Activated CD8-positive, alpha-beta memory T cell treated with anti-CD3 and anti-CD28 coated beads for 24 hours (primary cell): Measurements from ENCODE around the gene PTPRK.
"Not testable (repeated sequence)": the region's sequence is repeated elsewhere in the genome, so short reads cannot be mapped to it uniquely, and the experiment has no call there.

Experiments
- DNase-seq: peaks from one replicate; pipeline ENCODE4 v3.0.0-alpha.2; 2020

The PTPRK gene

DNA sequence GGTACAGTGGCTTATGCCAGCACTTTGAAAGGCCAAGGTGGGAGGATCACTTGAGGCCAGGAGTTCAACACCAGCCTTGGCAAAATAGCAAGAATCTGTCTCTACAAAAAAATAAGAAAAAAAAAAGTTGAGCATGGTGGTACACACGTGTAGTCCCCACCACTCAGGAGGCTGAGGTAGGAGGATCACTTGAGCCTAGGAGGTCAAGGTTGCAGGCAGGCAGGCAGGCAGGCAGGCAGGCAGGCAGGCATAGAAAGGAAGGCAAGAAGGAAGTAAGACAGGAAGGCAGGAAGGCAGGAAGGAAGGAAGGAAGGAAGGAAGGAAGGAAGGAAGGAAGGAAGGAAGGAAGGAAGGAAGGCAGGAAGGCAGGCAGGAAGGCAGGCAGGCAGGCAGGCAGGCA is 85.6 kb downstream of the PTPRK start:
- DNase-seq = not testable (repeated sequence)

DNA sequence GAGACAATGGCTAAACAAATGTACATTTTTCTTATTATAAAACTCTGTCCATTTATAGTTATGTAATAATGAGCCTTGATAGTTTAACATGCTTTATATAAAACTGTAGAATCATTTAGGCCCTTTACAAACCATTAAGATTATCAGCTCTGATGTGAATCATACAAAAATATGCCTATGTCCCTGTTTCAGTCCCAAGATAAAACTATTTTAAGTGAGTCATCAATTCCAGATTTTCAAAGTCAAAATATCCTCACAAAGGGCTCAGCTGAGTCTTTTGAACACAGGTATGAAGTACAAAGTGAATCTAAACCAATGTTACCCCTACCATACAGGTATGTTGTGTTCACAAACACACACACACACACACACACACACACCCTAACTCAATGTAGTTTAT is 88.0 kb downstream of the PTPRK start:
- no peak for DNase-seq

DNA sequence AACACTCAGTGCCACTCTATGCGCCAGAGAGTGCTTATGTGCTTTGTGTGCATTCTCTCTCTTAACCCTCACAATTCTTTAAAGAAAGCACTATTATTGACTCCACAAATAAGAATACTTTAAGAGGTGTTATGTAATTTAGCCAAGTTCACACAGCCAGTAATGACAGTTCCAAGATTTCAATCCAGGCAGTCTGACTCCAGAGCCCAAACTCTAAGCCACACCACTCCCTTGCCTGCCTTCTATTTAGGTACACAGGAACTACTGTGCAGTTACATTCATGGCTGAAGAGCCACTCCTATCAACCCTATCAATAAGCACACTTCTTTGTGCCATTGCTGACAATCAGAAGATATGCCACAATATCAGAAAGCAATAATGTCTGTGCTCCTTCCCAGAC is 93.3 kb downstream of the PTPRK start:
- DNase-seq = no peak

DNA sequence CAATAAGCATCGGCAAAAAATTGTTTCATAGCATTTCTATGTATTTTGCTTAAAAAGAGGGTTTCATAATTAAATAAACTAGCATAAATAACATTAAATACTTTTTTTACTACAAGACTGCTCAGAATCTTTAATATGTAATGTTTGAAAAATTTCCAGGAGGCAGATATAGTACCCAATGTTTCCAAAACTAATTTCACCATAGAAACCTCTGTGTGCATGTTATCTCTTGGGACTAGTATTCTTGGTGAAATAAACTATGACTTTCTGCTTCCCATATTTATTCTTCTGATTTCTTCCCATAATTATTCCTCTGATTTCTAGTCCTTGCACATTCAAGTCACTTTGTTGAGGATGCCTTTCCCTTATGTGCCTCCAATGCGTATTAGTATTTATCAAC is 94.5 kb downstream of the PTPRK start:
- DNase-seq = no peak

DNA sequence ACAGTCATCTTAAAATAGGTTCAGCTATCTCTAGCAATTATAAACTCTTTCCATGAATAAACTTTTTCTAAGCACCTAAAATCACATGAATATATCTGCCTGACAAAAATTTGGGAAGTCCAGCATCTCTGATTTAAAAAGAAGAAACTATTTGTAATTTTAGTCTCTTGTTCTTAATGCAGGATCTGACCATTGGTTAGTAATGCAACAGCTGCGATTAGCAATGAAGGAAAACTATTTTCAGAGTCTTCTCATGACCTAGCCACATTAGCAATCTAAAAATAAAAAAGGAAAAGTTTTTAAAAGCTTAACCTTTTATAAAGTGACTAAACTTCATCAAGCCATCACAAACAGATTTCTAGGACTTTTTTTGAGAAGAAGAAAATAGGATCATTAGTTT is 97.5 kb downstream of the PTPRK start:
- no peak for DNase-seq

DNA sequence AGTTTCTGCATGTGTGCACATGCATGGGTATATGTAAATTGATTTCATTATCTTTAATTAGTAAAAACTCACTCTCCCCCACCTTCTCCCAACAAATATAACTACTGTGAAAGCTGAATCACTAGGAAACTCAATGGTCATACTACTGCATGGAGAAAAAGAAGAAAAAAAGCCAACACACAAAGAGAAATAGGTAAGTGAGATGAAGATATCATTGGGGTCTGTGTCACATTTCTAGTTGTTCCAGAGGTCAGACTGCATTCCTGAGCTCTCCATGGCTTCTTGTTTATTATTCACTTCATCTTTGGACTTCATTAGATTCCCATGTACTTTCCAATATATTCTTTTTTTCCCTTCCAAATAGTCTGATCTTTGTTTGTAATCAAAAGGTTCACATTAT is 98.2 kb downstream of the PTPRK start:
- DNase-seq = no peak

DNA sequence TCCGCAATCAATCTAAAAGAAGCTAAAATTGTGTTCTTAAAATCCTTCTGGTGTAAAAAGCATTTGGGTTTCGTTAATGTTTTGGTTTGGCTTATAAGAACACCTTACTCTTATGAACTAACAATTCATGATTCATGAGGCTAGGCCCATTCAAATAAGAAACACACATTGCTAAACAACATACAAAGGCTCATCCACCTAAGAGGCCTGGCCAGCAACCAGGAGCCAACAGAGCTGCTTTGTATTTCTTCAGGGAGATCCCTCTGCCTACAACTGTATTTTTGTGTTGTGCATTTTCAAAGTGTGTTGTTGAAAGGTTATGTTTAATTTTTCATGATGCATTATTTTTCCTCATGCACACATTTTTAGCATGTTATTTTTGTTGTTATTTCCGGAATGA is 98.6 kb downstream of the PTPRK start:
- no peak for DNase-seq

DNA sequence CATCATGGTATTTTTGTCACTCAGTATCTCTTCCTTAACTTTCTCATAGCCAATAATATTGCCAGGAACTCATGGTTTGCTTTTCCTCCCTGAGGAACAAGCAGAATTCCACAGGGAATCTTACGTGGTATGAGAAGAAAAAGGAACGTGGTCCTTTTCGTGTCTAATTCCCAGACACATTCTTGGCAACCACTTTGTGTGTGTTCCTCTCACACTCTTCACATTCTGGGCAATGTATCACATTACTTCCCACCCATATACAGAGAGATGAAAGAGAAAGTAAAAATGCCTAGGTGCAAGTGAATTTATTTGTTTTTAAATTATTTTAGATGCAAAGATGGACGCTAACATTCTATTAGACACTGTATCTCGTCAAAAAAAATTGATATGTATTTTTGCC is 102.7 kb downstream of the PTPRK start:
- DNase-seq = no peak

DNA sequence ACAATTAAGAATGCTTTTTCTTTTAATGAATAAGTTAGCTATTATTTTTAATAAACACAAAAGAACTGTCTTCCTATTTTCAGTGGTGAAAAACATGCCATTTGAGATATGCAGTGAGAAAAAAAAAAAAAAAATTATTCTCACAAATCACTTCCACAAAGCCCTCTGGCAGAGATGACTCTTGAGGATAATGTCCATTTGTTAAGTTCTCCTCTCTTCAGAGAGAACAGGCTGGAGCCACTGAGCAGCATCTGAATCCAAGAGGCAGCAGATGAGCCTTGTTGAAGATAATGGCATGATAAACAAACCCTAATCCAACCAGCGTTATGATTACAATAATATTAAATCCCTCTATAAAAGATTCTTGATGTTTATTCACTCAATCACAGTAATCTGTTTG is 105.0 kb downstream of the PTPRK start:
- no peak for DNase-seq

DNA sequence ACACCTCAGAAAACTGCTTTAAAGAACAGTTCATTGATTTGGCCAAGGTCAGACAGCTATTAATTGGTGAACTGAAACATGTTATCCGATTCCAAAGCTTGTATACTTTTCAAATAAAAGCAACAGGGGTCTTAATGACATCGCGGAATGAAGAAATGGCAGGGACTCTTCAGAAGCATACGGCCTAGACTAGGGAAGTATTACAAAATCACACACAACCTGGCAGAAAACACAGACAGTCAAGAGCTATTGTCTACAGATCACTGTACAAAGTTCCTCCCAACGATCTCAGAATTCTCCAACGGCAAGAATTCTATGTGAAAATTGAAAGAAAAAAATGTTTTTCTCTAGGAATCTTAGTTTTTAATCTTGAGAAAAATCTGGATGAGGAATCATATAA is 105.5 kb downstream of the PTPRK start:
- DNase-seq = no peak

DNA sequence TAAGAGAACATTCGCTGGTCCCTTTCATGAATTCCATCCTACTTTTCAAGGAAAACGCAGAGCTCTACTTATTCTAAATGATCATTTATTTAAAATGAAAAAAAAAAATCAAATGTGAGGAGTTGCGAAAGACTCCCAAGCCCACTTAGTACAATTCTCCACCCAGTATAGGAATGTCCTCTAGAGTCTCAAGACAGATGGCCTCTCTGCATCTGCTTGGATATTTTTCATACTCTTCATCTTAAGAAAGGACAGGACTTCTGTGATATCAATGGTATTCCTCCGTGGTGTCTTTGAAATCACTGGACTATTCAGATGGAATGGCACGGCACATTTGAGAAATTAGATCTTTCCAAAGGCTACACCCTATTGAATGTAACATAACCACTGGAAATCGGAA is 107.1 kb downstream of the PTPRK start:
- no peak for DNase-seq

DNA sequence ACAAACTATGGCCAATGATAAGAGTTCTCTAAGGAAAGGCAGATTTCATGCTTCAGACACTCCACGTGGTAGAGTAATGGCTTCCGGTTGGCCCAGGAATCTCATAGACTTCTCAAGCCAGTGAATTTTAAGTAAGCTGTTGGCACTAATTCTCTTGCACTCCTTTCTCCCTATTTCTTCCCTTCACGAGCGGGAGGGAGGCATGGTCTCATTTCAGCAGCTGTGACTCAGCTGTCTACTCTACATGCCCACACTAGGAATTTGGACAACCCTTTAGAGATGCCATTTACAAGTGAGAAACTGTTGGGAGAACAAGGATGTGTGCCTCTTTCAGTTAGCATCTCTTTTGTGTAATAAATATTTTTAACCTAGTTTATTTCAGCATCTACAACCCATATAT is 107.7 kb downstream of the PTPRK start:
- no peak for DNase-seq

DNA sequence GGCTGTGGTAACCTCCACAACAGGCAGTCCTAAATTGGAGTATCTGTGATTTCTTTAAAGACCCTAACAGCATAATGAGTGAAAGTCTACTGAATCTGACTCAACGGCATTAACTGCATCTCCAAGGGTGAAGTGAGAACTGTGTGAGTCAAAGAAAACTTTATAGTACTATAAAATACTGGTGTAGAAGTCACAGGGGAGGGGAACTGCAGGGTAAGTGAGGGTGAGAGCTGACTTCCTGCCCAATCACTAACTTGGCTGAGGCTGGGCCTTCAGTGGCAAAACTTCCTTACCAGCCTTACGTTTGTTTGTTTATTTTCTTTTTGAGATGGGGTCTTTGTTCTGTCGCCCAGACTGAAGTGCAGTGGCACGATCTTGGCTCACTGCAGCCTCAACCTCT is 109.8 kb downstream of the PTPRK start:
- no peak for DNase-seq

DNA sequence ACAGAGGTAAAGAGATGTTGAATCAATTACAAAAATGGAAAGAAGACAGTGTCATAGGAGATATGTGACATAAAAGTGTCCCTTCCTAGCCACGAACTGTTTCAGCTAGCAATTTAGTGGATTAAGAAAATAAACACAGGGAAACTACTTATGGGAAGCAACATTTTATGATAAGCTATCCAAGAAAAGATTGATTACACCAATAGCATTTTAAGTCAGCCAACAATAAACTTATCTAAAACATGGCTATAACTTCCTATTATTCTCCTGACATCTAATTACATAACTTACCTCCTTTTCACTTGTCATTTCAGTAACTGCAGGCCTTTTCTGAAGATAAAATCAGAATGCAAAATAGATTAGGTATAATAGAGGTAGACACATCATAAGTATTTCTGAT is 111.4 kb downstream of the PTPRK start:
- no peak for DNase-seq

DNA sequence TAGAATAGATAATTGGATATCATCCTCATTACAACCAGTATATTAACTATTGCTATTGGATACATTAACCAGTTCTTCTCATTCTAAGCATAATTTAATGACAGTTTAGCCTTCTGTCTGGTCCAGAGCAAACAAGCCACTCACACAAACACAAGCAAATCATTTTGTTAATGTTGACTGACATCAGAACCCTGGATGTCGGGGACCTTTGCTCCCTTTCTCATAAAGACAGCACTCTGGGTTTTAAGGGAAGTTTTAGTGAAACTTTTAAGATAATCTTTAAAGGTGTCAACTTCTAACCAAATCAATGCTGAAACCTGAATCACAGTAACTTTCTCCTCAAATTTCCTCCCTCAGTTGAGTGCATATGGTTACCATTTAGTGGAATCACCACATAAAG is 113.9 kb downstream of the PTPRK start:
- DNase-seq = no peak

DNA sequence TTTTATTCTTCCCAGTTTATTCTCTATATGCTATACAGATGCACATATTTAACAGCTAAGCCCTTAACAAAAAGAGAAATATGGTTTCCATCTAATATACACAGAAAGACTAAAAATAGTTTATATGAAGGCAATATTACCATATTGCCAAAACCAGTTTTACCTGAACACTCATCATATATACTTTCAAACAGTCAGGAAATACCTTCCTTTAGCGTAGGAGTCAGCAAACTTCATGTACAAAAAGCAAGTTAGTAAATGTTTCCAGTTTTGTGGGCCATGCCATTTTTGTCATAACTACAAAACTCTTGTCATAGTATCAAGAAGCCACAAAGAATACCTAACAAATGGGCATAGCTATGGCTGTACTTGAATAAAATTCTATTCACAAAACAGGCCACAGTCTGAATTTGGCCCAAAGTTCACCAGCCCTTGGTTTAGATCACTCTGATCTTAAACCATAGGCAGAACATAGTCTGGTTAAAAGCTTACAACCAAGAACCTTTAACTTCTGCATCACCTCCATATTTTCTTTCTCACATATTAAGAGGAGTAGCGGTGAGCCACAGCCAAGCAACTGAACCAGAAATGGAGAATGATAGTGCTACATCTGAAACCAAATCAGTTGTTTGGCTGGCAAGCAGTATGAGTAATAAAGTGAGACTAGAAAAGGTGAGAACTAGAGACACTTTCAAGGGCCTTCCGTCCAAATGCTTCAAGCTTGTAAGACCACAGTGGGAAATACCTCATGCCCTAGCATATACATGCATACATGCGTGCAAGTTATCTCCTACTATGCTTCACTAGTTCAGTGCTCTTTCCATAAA is 116.6 kb downstream of the PTPRK start:
- no peak for DNase-seq

DNA sequence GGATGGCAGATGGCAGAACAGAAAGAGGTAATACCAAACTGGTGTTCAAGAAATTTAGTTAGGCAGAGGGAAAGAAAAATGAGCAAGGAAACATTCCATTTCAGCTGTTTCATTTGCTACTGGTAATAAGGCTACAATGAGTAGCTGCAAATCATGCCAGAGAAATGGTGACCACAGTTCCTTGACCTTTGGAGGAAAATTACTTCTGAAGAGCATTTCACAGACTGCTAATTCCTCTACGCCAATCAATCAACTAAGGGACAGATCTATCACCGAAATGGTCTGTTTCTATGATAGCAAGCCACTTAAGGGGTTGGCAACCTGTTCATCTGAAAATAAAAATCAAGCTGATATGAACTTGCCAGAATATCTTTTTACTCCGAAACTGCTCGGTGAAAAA is 119.5 kb downstream of the PTPRK start:
- DNase-seq = no peak

DNA sequence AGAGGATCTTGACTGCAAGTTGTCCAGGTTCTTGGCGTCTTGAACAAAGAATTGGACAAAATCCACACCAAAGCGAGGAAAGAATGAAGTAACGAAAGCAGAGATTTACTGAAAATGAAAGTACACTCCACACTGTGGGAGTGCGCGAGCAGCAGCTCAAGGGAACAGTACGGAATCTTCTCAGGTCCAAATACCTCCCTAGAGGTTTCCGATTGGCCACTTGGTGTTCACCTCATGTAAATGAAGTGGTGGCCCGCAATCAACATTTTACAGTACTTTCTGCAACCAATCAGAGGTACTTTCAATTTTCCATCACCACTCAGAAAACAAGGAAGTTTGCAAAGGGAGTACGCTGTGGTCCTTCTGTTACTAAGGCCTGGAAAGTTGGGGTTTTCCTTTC is 122.4 kb downstream of the PTPRK start:
- no peak for DNase-seq

DNA sequence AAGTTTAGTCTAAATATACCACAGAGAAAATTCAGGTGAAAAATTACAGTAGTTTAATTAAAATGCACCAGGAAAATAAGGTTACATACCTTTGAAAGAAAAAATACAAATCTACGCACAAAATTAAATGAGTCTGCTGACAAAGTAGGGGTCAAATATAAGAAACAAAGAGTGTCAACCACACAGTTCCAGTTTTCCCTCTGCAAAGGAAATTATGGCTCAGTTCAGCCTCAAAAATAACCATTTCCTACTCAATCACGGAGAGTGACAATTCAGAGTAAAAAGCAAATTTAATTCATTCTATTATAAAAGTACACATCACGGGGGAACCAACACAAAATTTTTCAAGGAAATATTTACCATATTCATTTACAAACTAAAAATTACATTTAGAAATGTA is 124.8 kb downstream of the PTPRK start:
- DNase-seq = no peak

DNA sequence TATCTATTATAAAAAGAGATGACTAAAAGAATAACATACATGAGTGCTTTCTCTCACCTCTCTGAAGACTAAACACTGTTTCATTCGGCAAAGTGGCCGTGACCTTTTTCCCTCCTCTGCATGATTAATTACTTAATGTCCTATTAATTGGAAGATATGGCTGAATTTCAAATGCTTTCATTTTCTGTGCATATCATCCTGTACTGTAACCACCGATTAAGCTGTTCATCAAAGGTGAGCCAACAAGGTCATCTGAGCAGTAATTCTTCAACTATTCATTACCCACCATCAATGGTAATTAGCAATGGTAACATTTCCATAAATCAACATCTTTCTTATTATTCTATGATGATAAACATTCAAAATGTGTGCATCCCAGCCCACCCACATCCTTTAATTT is 125.2 kb downstream of the PTPRK start:
- no peak for DNase-seq

DNA sequence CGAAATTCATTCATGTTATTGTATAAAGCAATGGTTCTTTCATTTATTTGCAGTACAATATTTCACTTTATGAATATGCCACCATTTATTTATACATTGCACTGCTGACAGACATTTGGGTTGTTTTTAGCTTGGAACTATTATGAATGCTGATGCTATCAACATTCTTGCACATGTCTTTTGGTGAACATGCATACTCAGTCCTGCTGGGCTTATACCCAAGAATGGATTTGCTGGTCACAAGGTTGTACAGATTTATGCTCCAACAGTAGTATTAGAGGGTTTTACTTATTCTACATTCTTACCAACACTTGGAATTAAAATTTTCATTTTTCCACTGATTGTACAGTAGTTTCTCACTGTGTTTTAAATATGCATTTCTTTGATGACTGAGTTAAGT is 126.2 kb downstream of the PTPRK start:
- DNase-seq = no peak

DNA sequence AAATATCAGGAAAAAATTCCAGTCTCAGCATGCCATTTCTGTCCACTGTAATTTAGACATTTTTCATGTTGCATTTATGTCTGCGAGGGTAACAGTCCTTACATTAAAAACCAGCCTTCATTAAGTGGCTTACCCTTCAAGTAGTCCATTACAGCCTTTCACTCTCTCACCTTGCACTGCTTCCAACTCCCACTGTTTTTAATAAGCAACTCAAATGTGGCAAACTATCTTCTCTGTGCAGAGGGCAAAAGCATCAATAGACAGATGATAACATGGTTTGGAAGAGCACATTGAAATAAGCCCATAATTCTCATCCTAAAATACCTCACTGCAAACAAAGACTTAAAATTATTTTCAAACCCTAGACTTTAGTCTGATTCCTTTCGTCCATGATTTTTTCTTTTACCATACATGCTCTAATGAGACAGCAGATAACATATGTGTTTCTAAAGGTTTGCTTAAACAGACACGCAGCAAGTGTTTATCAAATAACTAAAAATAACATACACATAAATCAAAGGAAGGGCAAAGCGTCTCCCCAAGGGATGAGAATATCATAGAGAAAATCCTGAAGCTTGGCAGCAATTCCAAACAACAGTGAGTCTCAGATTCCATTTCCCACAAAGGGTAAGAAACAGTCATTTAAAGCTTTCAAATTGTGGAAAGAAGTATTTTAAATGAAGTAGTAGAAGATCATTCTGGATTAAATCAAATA is 130.4 kb downstream of the PTPRK start:
- no peak for DNase-seq

DNA sequence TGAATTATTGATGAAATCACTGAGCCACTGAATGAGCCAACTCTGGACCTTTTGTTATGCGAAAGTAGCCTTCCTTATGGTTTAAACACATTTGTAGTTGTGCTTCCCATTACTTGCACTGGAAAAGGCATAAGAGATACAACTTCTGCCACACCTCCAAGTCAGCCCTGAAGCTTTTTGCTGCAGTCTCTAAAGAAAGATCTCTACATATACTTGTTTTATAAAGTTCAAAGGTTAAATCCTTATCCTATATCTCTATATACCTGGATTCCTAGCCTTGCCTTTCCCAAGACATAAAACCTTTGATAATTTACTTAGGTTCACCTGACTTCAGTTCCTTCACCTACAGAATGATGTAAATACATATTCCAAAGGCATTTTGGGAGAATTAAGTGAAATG is 132.0 kb downstream of the PTPRK start:
- no peak for DNase-seq

DNA sequence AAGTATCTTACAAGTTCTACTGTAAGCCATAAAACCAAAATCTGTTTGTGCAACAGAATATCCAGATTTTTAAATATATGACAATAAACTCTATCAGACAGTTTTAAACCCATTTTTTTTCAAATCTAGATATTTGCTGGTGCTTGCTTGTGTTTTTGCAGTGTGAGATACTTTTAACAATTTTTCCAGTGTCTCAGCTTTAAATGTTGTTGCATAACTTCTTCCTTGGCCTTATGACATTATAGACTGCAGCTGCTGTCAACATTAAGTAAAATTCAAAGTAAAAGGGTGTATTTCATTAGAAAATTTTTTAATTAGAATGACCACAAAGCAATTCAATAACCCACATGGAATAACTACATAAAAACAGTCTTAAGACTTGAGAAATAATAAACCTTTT is 139.5 kb downstream of the PTPRK start:
- DNase-seq = no peak

DNA sequence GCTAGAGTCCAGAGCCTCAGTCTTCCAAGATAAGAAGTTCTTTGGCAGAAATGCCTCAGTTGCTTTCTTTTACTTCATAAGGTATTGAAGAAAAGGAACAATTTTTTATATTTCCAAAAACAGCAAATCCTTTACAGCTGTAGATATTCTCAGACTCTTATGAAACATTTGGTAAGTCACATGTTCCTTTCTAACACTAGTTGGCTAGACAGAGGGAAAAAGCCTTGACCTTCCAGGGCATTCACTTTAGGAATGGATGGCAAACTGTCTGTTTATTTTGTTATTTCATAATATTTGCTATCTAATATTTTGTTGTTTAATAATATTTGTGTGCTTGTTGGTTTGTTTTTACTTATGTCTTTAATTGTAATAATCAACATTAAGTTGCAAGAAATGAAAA is 140.8 kb downstream of the PTPRK start:
- DNase-seq = no peak
